ENCODE results near the gene MIER2.
"Not testable (repeated sequence)": the region's sequence is repeated elsewhere in the genome, so short reads cannot be mapped to it uniquely, and the experiment has no call there.

MIER2 gene

GRCh38 chr19:386189-386588, 41.6 kb upstream of the MIER2 start:
- ATAC-seq (replicated peaks); DNase-seq; H3K9me3 Mint-ChIP-seq; H3K4me3 Mint-ChIP-seq; H3K36me3 Mint-ChIP-seq (ENCODE audit: insufficient read depth); H3K27ac Mint-ChIP-seq: not testable (repeated sequence)
- peaks cover 41 to 60% of the 10 kb centered on the region in 2 donors for H3K27me3 Mint-ChIP-seq
- peaks cover 6 to 12% of the 10 kb centered on the region in 2 donors for H3K4me1 Mint-ChIP-seq (ENCODE audit: low read depth in 2 of 2)

GRCh38 chr19:384799-385169, 40.2 kb upstream of the MIER2 start:
- Mint-ChIP-seq H3K4me1 (ENCODE audit: low read depth in 2 of 2) (peaks cover 6 to 12% of the 10 kb centered on the region in 2 donors), H3K4me3 (no peak overlapping the region), H3K27me3 (peaks cover 47 to 72% of the 10 kb centered on the region in 2 donors), H3K9me3 (peaks cover 0 to 2% of the 10 kb centered on the region in 2 donors), H3K36me3 (ENCODE audit: insufficient read depth) (peaks cover 6% of the 10 kb centered on the region), H3K27ac (no peak overlapping the region)
- ATAC-seq (replicated peaks): no peak
- DNase-seq: no peak

GRCh38 chr19:383922-384798, 39.6 kb upstream of the MIER2 start:
- Mint-ChIP-seq H3K27me3 (peaks cover 47 to 72% of the 10 kb centered on the region in 2 donors), H3K27ac (no peak overlapping the region), H3K4me1 (ENCODE audit: low read depth in 2 of 2) (peaks cover 6 to 12% of the 10 kb centered on the region in 2 donors), H3K4me3 (no peak overlapping the region), H3K36me3 (ENCODE audit: insufficient read depth) (peaks cover 6% of the 10 kb centered on the region), H3K9me3 (peaks cover 0 to 2% of the 10 kb centered on the region in 2 donors)
- ATAC-seq (replicated peaks) (no peak), DNase-seq (no peak)

- DNase-seq (no peak), ATAC-seq (replicated peaks) (no peak)
- Mint-ChIP-seq H3K27me3 (peaks cover 38 to 65% of the 10 kb centered on the region in 2 donors), H3K9me3 (peaks cover 0 to 2% of the 10 kb centered on the region in 2 donors), H3K36me3 (ENCODE audit: insufficient read depth) (peaks cover 6% of the 10 kb centered on the region), H3K4me1 (ENCODE audit: low read depth in 2 of 2) (peaks cover 6 to 12% of the 10 kb centered on the region in 2 donors), H3K27ac (no peak overlapping the region), H3K4me3 (peak overlapping the region in 1 of 2 donors; percentile 15)
Observed at GRCh38 chr19:383040-383439, 38.4 kb upstream of the MIER2 start.

- ATAC-seq (replicated peaks): peak; percentile 63
Observed at GRCh38 chr19:382578-382977, 38.0 kb upstream of the MIER2 start.

GRCh38 chr19:381901-382300, 37.3 kb upstream of the MIER2 start:
- peaks cover 38 to 63% of the 10 kb centered on the region in 2 donors for H3K27me3 Mint-ChIP-seq
- not testable (repeated sequence) for H3K4me3 Mint-ChIP-seq; H3K27ac Mint-ChIP-seq; DNase-seq; H3K36me3 Mint-ChIP-seq (ENCODE audit: insufficient read depth); ATAC-seq (replicated peaks); H3K9me3 Mint-ChIP-seq
- H3K4me1 Mint-ChIP-seq (ENCODE audit: low read depth in 2 of 2): peaks cover 7 to 12% of the 10 kb centered on the region in 2 donors

More at GRCh38 chr19:382578-382977, 38.0 kb upstream of the MIER2 start:
- not testable (repeated sequence) for H3K27ac Mint-ChIP-seq; H3K36me3 Mint-ChIP-seq (ENCODE audit: insufficient read depth); DNase-seq; H3K9me3 Mint-ChIP-seq
- Mint-ChIP-seq H3K4me1 (ENCODE audit: low read depth in 2 of 2) (peaks cover 7 to 12% of the 10 kb centered on the region in 2 donors), H3K4me3 (peak overlapping the region in 1 of 2 donors; percentile 15), H3K27me3 (peaks cover 38 to 66% of the 10 kb centered on the region in 2 donors)

GRCh38 chr19:380618-381219, 36.1 kb upstream of the MIER2 start:
- Mint-ChIP-seq H3K4me1 (ENCODE audit: low read depth in 2 of 2) (peaks cover 7 to 12% of the 10 kb centered on the region in 2 donors), H3K27ac (peak overlapping the region in 1 of 2 donors; percentile 75), H3K27me3 (peaks cover 35 to 60% of the 10 kb centered on the region in 2 donors)
- not testable (repeated sequence) for H3K9me3 Mint-ChIP-seq; DNase-seq; ATAC-seq (replicated peaks); H3K4me3 Mint-ChIP-seq; H3K36me3 Mint-ChIP-seq (ENCODE audit: insufficient read depth)

GRCh38 chr19:379796-380195, 35.2 kb upstream of the MIER2 start:
- no peak for ATAC-seq (replicated peaks)
- Mint-ChIP-seq H3K4me1 (ENCODE audit: low read depth in 2 of 2) (peaks cover 7 to 12% of the 10 kb centered on the region in 2 donors), H3K27ac (no peak overlapping the region), H3K36me3 (ENCODE audit: insufficient read depth) (peaks cover 10% of the 10 kb centered on the region), H3K27me3 (peaks cover 34 to 61% of the 10 kb centered on the region in 2 donors), H3K9me3 (peaks cover 0 to 2% of the 10 kb centered on the region in 2 donors), H3K4me3 (no peak overlapping the region)
- no peak for DNase-seq

GRCh38 chr19:378706-379105, 34.1 kb upstream of the MIER2 start:
- Mint-ChIP-seq H3K4me1 (ENCODE audit: low read depth in 2 of 2) (peaks cover 7 to 12% of the 10 kb centered on the region in 2 donors), H3K9me3 (peaks cover 0 to 2% of the 10 kb centered on the region in 2 donors), H3K36me3 (ENCODE audit: insufficient read depth) (peaks cover 7% of the 10 kb centered on the region), H3K27me3 (peaks cover 25 to 61% of the 10 kb centered on the region in 2 donors), H3K27ac (no peak overlapping the region), H3K4me3 (no peak overlapping the region)
- ATAC-seq (replicated peaks): no peak
- no peak for DNase-seq

GRCh38 chr19:377801-378581, 33.4 kb upstream of the MIER2 start:
- Mint-ChIP-seq H3K4me3 (no peak overlapping the region), H3K27me3 (peaks cover 25 to 61% of the 10 kb centered on the region in 2 donors), H3K27ac (peak overlapping the region; percentile 72 to 78), H3K36me3 (ENCODE audit: insufficient read depth) (peaks cover 4% of the 10 kb centered on the region), H3K9me3 (peaks cover 0 to 2% of the 10 kb centered on the region in 2 donors), H3K4me1 (ENCODE audit: low read depth in 2 of 2) (peaks cover 5 to 8% of the 10 kb centered on the region in 2 donors)
- ATAC-seq (replicated peaks) (no peak), DNase-seq (no peak)

- H3K36me3 Mint-ChIP-seq (ENCODE audit: insufficient read depth): peaks cover 4% of the 10 kb centered on the region
- ATAC-seq (replicated peaks) (no peak), DNase-seq (no peak)
- no peak overlapping the region for H3K4me3 Mint-ChIP-seq
- no peak overlapping the region for H3K27ac Mint-ChIP-seq
- H3K4me1 Mint-ChIP-seq (ENCODE audit: low read depth in 2 of 2): peaks cover 0 to 5% of the 10 kb centered on the region in 2 donors
- H3K27me3 Mint-ChIP-seq: peaks cover 34 to 72% of the 10 kb centered on the region in 2 donors
- H3K9me3 Mint-ChIP-seq: no peaks in the 10 kb centered on the region
Observed at GRCh38 chr19:376111-376470, 31.5 kb upstream of the MIER2 start.

GRCh38 chr19:375395-376110, 31.0 kb upstream of the MIER2 start:
- H3K27me3 Mint-ChIP-seq: peaks cover 37 to 72% of the 10 kb centered on the region in 2 donors
- H3K27ac Mint-ChIP-seq: no peak overlapping the region
- ATAC-seq (replicated peaks): no peak
- H3K4me1 Mint-ChIP-seq (ENCODE audit: low read depth in 2 of 2): peaks cover 0 to 5% of the 10 kb centered on the region in 2 donors
- no peaks in the 10 kb centered on the region for H3K9me3 Mint-ChIP-seq
- no peak overlapping the region for H3K4me3 Mint-ChIP-seq
- peaks cover 4% of the 10 kb centered on the region for H3K36me3 Mint-ChIP-seq (ENCODE audit: insufficient read depth)
- no peak for DNase-seq

GRCh38 chr19:374886-375235, 30.3 kb upstream of the MIER2 start:
- no peak for DNase-seq
- peaks cover 35 to 69% of the 10 kb centered on the region in 2 donors for H3K27me3 Mint-ChIP-seq
- no peaks in the 10 kb centered on the region for H3K9me3 Mint-ChIP-seq
- ATAC-seq (replicated peaks): no peak
- no peak overlapping the region for H3K27ac Mint-ChIP-seq
- peaks cover 4% of the 10 kb centered on the region for H3K36me3 Mint-ChIP-seq (ENCODE audit: insufficient read depth)
- no peak overlapping the region for H3K4me3 Mint-ChIP-seq
- H3K4me1 Mint-ChIP-seq (ENCODE audit: low read depth in 2 of 2): peaks cover 0 to 5% of the 10 kb centered on the region in 2 donors
